Mesenchymal stem cell (in vitro differentiated cells and primary cell): Measurements from ENCODE around the gene TMEM132A.

ENCODE experiments used
- DNase-seq: peaks from one replicate; pipeline ENCODE4 v3.0.0-alpha.2; 2013
- H2AFZ ChIP-seq: one replicate; pipeline ENCODE4 v1.6.1; 2013; ENCODE audit warnings: low read depth, mild to moderate bottlenecking, control low read depth, inconsistent platforms, low read length, moderate library complexity
- H2AK5ac ChIP-seq: 2 replicates; pipeline ENCODE4 v1.6.1; 2013; ENCODE audit warnings: low read length, moderate library complexity, mild to moderate bottlenecking, inconsistent platforms; ENCODE audit not compliant: severe bottlenecking
- H2BK120ac ChIP-seq: one replicate; pipeline ENCODE4 v1.6.1; 2013; ENCODE audit warnings: low read depth, mild to moderate bottlenecking, inconsistent platforms, low read length, moderate library complexity
- H2BK12ac ChIP-seq, 2 experiments: one replicate each; pipeline ENCODE4 v1.6.1; 2013; ENCODE audit warnings: inconsistent platforms in 2 of 2, low read length in 2 of 2, mild to moderate bottlenecking in 2 of 2, moderate library complexity in 2 of 2, control low read depth in 1 of 2
- H2BK15ac ChIP-seq: one replicate; pipeline ENCODE4 v1.6.1; 2013; ENCODE audit warnings: mild to moderate bottlenecking, low read depth, inconsistent platforms; ENCODE audit not compliant: poor library complexity, severe bottlenecking
- H2BK5ac ChIP-seq: 2 replicates; pipeline ENCODE4 v1.6.1; 2013; ENCODE audit warnings: low read depth, mild to moderate bottlenecking, low read length, control low read depth, inconsistent platforms; ENCODE audit not compliant: poor library complexity, severe bottlenecking
- H3K14ac ChIP-seq, 2 experiments: one replicate each; pipeline ENCODE4 v1.6.1; 2013; ENCODE audit warnings: inconsistent platforms in 2 of 2, low read length in 2 of 2, control low read depth in 1 of 2, mild to moderate bottlenecking in 1 of 2, moderate library complexity in 1 of 2
- H3K18ac ChIP-seq, 2 experiments: one replicate each; pipeline ENCODE4 v1.6.1; 2013; ENCODE audit warnings: inconsistent platforms in 2 of 2, low read length in 2 of 2, control low read depth in 1 of 2, low read depth in 1 of 2, mild to moderate bottlenecking in 1 of 2
- H3K23ac ChIP-seq, 2 experiments: one replicate each; pipeline ENCODE4 v1.6.1; 2013; ENCODE audit warnings: inconsistent platforms in 2 of 2, low read length in 2 of 2, mild to moderate bottlenecking in 2 of 2, moderate library complexity in 2 of 2, control low read depth in 1 of 2
- H3K27ac ChIP-seq: 2 replicates; pipeline ENCODE4 v1.5.1; 2013; ENCODE audit warnings: mild to moderate bottlenecking, moderate library complexity, low read length, control low read depth, inconsistent platforms; ENCODE audit not compliant: poor library complexity, severe bottlenecking
- H3K27me3 ChIP-seq, 2 experiments: 2 replicates each; pipeline versions ENCODE4 v1.6.1 to v1.7.0; 2013; ENCODE audit warnings: low read length in 2 of 2, mild to moderate bottlenecking in 2 of 2, moderate library complexity in 2 of 2, control low read depth in 1 of 2, inconsistent platforms in 1 of 2; ENCODE audit not compliant: control insufficient read depth in 1 of 2, insufficient read depth in 1 of 2
- H3K36me3 ChIP-seq, 2 experiments: 2 replicates each; pipeline versions ENCODE4 v1.6.1 to v1.7.0; 2013; ENCODE audit warnings: low read length in 2 of 2, control low read depth in 1 of 2, inconsistent platforms in 1 of 2, low read depth in 1 of 2, mild to moderate bottlenecking in 1 of 2; ENCODE audit not compliant: insufficient read depth in 2 of 2, control insufficient read depth in 1 of 2
- H3K4ac ChIP-seq, 2 experiments: one replicate each; pipeline ENCODE4 v1.6.1; 2013; ENCODE audit warnings: inconsistent platforms in 2 of 2, low read length in 2 of 2, mild to moderate bottlenecking in 2 of 2, moderate library complexity in 2 of 2, control low read depth in 1 of 2, low read depth in 1 of 2
- H3K4me1 ChIP-seq: 2 replicates; pipeline ENCODE4 v1.6.1; 2013; ENCODE audit warnings: low read depth, low read length, control low read depth; ENCODE audit not compliant: control insufficient read depth, insufficient read depth
- H3K4me2 ChIP-seq: 2 replicates; pipeline ENCODE4 v1.6.1; 2013; ENCODE audit warnings: low read length, mild to moderate bottlenecking, inconsistent platforms; ENCODE audit not compliant: poor library complexity, severe bottlenecking
- H3K4me3 ChIP-seq, 2 experiments: 2 replicates each; pipeline versions ENCODE4 v1.5.1 to v1.7.0; 2013; ENCODE audit warnings: low read length in 2 of 2, mild to moderate bottlenecking in 2 of 2, control low read depth in 1 of 2, low read depth in 1 of 2; ENCODE audit not compliant: insufficient read depth in 1 of 2
- H3K79me1 ChIP-seq: replicated peaks from 2 replicates; pipeline ENCODE4 v1.6.1; 2013; ENCODE audit warnings: mild to moderate bottlenecking, control low read depth, low read length, inconsistent platforms; ENCODE audit not compliant: poor library complexity, severe bottlenecking
- H3K9ac ChIP-seq: 2 replicates; pipeline ENCODE4 v1.7.0; 2013; ENCODE audit warnings: mild to moderate bottlenecking, low read length, moderate library complexity
- H3K9me3 ChIP-seq: 2 replicates; pipeline ENCODE4 v1.7.0; 2013; ENCODE audit warnings: mild to moderate bottlenecking, low read length; ENCODE audit not compliant: control insufficient read depth
- H4K8ac ChIP-seq: one replicate; pipeline ENCODE4 v1.6.1; 2013; ENCODE audit warnings: inconsistent platforms, mild to moderate bottlenecking, low read length, moderate library complexity
- H4K91ac ChIP-seq: one replicate; pipeline ENCODE4 v1.6.1; 2013; ENCODE audit warnings: mild to moderate bottlenecking, low read length, inconsistent platforms
- WGBS: methylation state at CpG from one replicate; pipeline ENCODE4 v1.1.7; 2013; ENCODE audit warnings: mixed read lengths; 5-methylcytosine and 5-hydroxymethylcytosine counted together

Gene TMEM132A

GRCh38 chr11:60974726-60975125 lies 50.5 kb downstream of the TMEM132A start:
- Histone ChIP-seq H3K23ac (no peak overlapping the region), H3K14ac (no peak overlapping the region), H3K27me3 (peaks cover 29 to 42% of the 10 kb centered on the region in 2 experiments), H3K4me1 (peaks cover 1% of the 10 kb centered on the region), H2BK12ac (no peak overlapping the region), H3K4me2 (no peak overlapping the region), H4K8ac (no peak overlapping the region), H3K27ac (no peak overlapping the region), H2AFZ (no peak overlapping the region), H3K9me3 (no peaks in the 10 kb centered on the region), H3K36me3 (no peaks in the 10 kb centered on the region), H2BK5ac (no peak overlapping the region), H3K18ac (no peak overlapping the region), H3K4me3 (no peak overlapping the region), H3K79me1 (no peaks in the 10 kb centered on the region), H3K9ac (no peak overlapping the region), H2AK5ac (no peak overlapping the region), H2BK15ac (no peak overlapping the region), H3K4ac (no peak overlapping the region), H4K91ac (no peak overlapping the region), H2BK120ac (no peak overlapping the region)
- 95% methylated on average over 3 of the region's 6 CpGs for WGBS
- no peak for DNase-seq

DNA sequence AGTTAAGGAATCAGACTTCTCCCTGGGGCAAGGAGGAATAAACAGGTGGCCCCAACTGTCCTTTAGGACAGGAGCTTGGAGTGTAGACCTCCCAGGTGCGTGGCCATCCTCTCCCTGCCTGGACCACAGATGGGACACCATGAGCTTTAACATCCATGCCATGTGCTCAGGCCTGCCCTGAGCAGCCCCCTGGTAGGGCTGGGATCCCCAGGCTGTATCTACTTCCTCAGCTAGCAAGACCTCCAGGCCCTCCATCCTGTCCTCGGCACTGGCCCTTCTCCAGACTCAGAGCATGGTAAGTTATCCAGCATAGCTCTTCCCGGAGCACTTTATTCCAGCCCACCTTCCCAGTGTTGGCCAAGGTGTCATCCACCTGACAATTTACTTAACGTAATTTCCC lies 53.0 kb downstream of the TMEM132A start:
- Histone ChIP-seq H3K27ac (no peak overlapping the region), H2BK12ac (no peak overlapping the region), H4K91ac (no peak overlapping the region), H3K36me3 (no peaks in the 10 kb centered on the region), H2BK15ac (no peak overlapping the region), H3K18ac (no peak overlapping the region), H3K9ac (no peak overlapping the region), H3K4me3 (no peak overlapping the region), H4K8ac (no peak overlapping the region), H3K79me1 (no peaks in the 10 kb centered on the region), H3K27me3 (peaks cover 23 to 35% of the 10 kb centered on the region in 2 experiments), H2AK5ac (no peak overlapping the region), H2BK5ac (no peak overlapping the region), H3K4me1 (no peaks in the 10 kb centered on the region), H2BK120ac (no peak overlapping the region), H2AFZ (no peak overlapping the region), H3K23ac (no peak overlapping the region), H3K4ac (no peak overlapping the region), H3K4me2 (no peak overlapping the region), H3K9me3 (no peaks in the 10 kb centered on the region), H3K14ac (no peak overlapping the region)
- no peak for DNase-seq
- 78% methylated on average over 4 of the region's 4 CpGs for WGBS

DNA sequence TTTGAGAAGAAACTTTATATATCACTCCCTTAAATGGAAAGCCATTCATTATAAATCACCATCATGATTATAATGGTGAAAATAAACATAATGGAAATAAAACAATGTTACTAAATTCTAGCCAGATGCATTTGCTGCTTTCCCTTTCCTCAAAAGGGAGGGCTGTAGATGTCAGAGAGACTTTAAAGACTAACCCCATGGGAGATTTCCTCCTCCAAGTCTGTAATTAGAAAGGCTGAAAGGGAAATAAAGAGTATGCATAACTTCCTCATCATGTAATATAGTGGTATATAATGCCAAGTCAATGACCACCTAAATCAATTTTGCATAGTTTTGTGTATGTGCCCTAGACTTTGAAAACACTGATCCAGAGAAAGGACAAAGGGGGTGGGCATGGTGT lies 53.6 kb downstream of the TMEM132A start:
- DNase-seq = no peak
- no peak overlapping the region for H3K9ac ChIP-seq
- H3K4me3 ChIP-seq = no peak overlapping the region
- H3K4me2 ChIP-seq = no peak overlapping the region
- no peaks in the 10 kb centered on the region for H3K36me3 ChIP-seq
- no peaks in the 10 kb centered on the region for H3K9me3 ChIP-seq
- no peaks in the 10 kb centered on the region for H3K79me1 ChIP-seq
- no peak overlapping the region for H2BK120ac ChIP-seq
- H3K27ac ChIP-seq = no peak overlapping the region
- no peak overlapping the region for H3K23ac ChIP-seq
- H2AFZ ChIP-seq = no peak overlapping the region
- H2BK15ac ChIP-seq = no peak overlapping the region
- H3K4ac ChIP-seq = no peak overlapping the region
- H3K27me3 ChIP-seq = peaks cover 17 to 29% of the 10 kb centered on the region in 2 experiments
- no peaks in the 10 kb centered on the region for H3K4me1 ChIP-seq
- H4K8ac ChIP-seq = no peak overlapping the region
- no peak overlapping the region for H4K91ac ChIP-seq
- no peak overlapping the region for H3K18ac ChIP-seq
- no peak overlapping the region for H2BK12ac ChIP-seq
- H2AK5ac ChIP-seq = no peak overlapping the region
- no peak overlapping the region for H3K14ac ChIP-seq
- no peak overlapping the region for H2BK5ac ChIP-seq

DNA sequence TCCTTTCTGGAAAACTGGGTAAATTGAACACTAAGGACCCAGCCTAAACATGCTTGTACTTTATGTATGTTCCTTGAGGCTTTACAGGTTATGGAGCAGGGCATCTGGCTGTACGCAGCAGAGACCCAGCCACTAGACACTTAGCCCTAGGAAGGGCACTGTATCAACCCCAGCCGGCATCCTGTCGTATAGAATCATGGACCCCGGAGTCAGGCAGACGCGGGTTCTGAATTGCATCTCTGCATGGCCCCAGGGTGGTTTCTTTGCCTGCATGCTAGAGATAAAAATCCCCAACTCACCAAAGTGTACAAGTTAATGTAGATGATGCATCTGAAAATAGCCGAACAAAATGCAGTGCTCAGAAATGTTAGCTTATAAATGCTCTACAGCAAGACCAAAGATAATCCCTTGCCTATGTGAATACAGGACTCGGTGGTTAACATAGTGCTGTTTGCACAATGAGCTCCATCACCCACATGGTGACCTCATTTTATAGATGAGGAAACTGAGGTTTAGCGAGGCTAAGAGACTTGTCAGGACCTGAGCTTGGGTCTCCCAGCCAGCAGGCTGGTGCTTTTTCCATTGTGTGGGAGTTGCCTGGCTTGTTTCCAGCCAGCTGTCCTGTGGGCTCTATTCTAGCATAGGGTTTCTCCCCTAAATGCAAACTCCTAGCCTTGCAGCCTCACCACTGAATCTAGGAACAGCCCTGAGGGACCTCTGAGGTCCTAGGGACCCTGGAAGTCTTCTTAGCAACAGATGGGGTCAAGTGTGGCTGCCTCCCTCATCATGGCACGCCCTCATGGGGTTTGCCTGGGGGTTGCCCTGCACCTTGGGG lies 54.5 kb downstream of the TMEM132A start:
- no peak overlapping the region for H4K8ac ChIP-seq
- H3K9ac ChIP-seq = no peak overlapping the region
- no peak for DNase-seq
- no peak overlapping the region for H3K14ac ChIP-seq
- H3K4ac ChIP-seq = no peak overlapping the region
- no peak overlapping the region for H3K4me2 ChIP-seq
- H3K27ac ChIP-seq = no peak overlapping the region
- H3K4me1 ChIP-seq = no peaks in the 10 kb centered on the region
- no peak overlapping the region for H2AFZ ChIP-seq
- H3K79me1 ChIP-seq = no peaks in the 10 kb centered on the region
- H3K27me3 ChIP-seq = peaks cover 16 to 29% of the 10 kb centered on the region in 2 experiments
- no peak overlapping the region for H2BK15ac ChIP-seq
- H2BK5ac ChIP-seq = no peak overlapping the region
- H3K9me3 ChIP-seq = no peaks in the 10 kb centered on the region
- no peaks in the 10 kb centered on the region for H3K36me3 ChIP-seq
- H4K91ac ChIP-seq = no peak overlapping the region
- no peak overlapping the region for H2BK120ac ChIP-seq
- H3K23ac ChIP-seq = no peak overlapping the region
- no peak overlapping the region for H3K18ac ChIP-seq
- H2AK5ac ChIP-seq = no peak overlapping the region
- H2BK12ac ChIP-seq = no peak overlapping the region
- no peak overlapping the region for H3K4me3 ChIP-seq
- 83% methylated on average over 10 of the region's 10 CpGs for WGBS
